Activated T-helper 17 cell treated with anti-CD3 and anti-CD28 coated beads, Interleukin-2, amount 50 U/mL, for 72 hours (primary cell): ENCODE results near the gene LMX1B. TPM values are rescaled to one million over a fixed set of nuclear protein-coding genes. Genes with fewer than 3 reads are reported as not detected.

Experiments
- ATAC-seq: fragments of 150-1000 bp; cut with Tn5 transposase; replicated peaks from 2 replicates; pipeline ENCODE4 v1.10.0; 2021; ENCODE audit warnings: mild to moderate bottlenecking, moderate library complexity
- H3K27ac Mint-ChIP-seq: one replicate; pipeline ENCODE4 v1.8.0; 2022; ENCODE audit warnings: mixed read lengths
- H3K27me3 Mint-ChIP-seq: one replicate; pipeline ENCODE4 v1.8.0; 2022; ENCODE audit warnings: mixed read lengths
- H3K36me3 Mint-ChIP-seq: one replicate; pipeline ENCODE4 v1.8.0; 2022; ENCODE audit warnings: low read depth, mild to moderate bottlenecking, mixed read lengths
- H3K4me1 Mint-ChIP-seq: one replicate; pipeline ENCODE4 v1.8.0; 2022; ENCODE audit warnings: mixed read lengths
- H3K4me3 Mint-ChIP-seq: one replicate; pipeline ENCODE4 v1.8.0; 2022; ENCODE audit warnings: mild to moderate bottlenecking, mixed read lengths
- H3K9me3 Mint-ChIP-seq: one replicate; pipeline ENCODE4 v1.8.0; 2022; ENCODE audit warnings: mixed read lengths
- total RNA-seq, 2 donors: library from RNA; stranded (reverse); gene quantifications; one replicate each; pipeline ENCODE4 v1.2.3, GENCODE V29; 2022

The LMX1B gene
- total RNA-seq, 2 donors from 2014 or later = not detected

DNA sequence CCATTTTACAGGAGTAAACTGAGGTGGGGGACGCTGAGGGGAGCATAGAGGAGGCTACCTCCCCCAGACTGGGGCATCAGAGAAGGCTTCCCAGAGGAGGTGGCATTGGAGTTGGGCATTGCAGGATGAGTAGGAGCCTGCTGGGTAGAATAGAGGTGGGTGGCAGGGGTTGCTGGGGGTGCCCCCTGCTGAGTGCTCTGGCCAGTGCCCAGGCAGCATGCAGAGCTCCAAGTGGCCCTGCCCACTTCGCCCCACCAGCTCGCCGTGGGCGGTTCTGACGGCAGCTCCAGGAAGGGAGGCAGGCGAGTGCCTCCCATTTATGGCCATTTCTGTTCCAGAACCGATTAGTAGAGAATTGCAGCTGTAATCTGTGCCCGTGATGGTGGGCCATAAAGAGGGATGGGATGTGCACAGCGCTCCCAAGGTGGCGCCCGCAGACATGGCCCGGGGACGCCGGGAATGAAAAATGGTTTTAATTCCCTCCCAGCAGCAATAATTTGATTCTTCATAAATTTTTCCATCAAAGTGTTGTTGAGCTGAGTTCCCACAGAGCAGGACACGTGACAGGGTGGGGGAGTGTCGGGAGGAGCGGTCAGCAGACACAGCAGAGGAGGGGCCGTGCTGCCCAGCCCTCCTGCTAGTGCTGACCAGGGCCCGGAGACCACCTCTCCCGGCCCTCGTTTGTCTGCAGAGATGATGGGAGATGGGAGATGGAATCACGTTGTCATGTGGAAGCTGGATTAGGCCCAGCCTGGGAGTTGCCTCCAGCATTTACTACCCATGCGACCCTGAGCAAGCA lies 75.5 kb downstream of the LMX1B start:
- Mint-ChIP-seq H3K36me3 (no peaks in the 10 kb centered on the region), H3K27me3 (peaks cover 32% of the 10 kb centered on the region), H3K4me3 (no peak overlapping the region), H3K4me1 (no peaks in the 10 kb centered on the region), H3K9me3 (no peaks in the 10 kb centered on the region), H3K27ac (no peak overlapping the region)
- no peak for ATAC-seq

DNA sequence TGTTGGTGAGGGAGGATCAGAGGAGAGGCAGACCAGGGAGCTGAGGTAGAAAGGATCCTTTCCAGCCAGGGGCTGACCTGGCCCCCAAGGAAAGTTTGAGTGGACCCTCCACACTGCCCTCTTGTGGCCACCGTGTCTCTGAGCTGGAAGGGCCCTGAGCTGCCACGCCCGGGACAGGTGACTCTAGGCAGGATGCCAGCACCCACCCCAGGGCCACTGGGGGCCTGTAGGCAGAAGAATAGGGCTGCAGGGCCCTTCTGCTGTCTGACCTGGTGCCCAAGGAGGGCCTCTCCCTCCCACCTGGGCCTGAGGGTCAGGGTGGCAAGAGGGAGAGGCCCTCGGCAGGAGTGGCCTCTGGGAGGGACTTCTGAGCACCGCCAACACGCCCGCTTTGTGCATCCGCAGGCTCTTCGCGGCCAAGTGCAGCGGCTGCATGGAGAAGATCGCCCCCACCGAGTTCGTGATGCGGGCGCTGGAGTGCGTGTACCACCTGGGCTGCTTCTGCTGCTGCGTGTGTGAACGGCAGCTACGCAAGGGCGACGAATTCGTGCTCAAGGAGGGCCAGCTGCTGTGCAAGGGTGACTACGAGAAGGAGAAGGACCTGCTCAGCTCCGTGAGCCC lies 76.8 kb downstream of the LMX1B start:
- H3K4me3 Mint-ChIP-seq = no peak overlapping the region
- peak; percentile 64 for ATAC-seq
- H3K4me1 Mint-ChIP-seq = no peaks in the 10 kb centered on the region
- H3K9me3 Mint-ChIP-seq = no peaks in the 10 kb centered on the region
- H3K36me3 Mint-ChIP-seq = no peaks in the 10 kb centered on the region
- H3K27me3 Mint-ChIP-seq = peaks cover 25% of the 10 kb centered on the region
- no peak overlapping the region for H3K27ac Mint-ChIP-seq

DNA sequence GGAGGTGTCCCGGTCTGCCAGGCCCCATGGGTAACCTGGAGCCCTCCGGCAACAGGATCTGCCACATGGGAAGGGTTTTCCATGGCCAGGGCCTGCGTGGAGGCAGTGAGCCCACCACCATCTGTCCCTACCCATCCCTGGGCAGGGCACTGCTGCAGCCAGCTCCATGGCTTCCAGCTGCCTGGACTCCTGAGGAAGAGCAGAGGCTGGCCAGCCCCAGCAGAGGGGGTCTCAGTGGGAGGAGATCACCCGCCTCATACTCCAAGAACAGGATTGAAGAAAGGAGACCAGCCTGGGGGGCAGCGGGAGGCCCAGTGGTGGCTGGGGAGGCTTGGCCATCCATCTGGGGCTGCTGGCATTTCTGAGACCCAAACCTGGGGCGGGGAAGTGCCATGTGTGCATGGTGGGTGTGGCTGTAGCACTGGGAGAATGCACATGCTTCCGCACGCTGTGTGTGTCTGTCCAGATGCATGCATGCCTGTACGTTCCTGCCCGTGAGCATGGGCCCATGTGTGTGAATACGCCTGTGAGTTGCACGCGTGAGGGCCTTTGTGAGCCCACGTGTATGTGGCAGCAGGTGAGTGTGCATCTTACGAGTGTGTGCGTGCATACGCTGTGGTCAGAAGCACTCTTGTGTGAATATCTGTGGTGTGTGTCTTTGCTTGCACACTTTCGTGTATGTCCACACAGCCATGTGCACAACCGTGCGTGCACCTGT lies 78.5 kb downstream of the LMX1B start:
- Mint-ChIP-seq H3K4me3 (no peak overlapping the region), H3K27me3 (peaks cover 20% of the 10 kb centered on the region), H3K36me3 (no peaks in the 10 kb centered on the region), H3K9me3 (no peaks in the 10 kb centered on the region), H3K27ac (no peak overlapping the region), H3K4me1 (no peaks in the 10 kb centered on the region)
- ATAC-seq = no peak

DNA sequence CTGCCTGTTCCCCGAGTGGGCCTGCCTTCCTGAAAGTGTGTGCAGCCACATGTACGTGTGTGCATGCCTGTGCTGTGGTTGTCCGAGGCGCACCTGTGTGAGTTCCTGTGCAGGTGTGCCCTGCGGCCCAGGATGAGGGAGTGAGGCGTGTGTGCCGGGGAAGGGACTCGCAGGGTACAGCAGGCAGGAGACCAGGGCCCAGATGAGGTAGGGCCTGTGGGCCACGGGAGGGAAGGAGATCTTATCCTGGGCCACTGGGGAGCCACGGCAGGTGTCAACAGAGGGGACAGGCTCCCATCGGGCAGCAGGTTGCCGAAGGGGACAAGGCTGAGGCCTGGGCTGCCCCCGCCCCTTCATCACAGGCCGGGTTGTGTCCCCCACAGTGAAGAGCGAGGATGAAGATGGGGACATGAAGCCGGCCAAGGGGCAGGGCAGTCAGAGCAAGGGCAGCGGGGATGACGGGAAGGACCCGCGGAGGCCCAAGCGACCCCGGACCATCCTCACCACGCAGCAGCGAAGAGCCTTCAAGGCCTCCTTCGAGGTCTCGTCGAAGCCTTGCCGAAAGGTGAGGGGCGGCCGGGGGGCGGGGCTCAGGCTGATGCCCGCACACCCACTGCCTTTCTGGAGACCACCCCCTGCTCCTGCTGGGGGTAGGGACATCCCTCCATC lies 79.2 kb downstream of the LMX1B start:
- Mint-ChIP-seq H3K9me3 (no peaks in the 10 kb centered on the region), H3K27me3 (peaks cover 20% of the 10 kb centered on the region), H3K36me3 (no peaks in the 10 kb centered on the region), H3K4me1 (no peaks in the 10 kb centered on the region), H3K4me3 (no peak overlapping the region), H3K27ac (no peak overlapping the region)
- ATAC-seq = no peak

DNA sequence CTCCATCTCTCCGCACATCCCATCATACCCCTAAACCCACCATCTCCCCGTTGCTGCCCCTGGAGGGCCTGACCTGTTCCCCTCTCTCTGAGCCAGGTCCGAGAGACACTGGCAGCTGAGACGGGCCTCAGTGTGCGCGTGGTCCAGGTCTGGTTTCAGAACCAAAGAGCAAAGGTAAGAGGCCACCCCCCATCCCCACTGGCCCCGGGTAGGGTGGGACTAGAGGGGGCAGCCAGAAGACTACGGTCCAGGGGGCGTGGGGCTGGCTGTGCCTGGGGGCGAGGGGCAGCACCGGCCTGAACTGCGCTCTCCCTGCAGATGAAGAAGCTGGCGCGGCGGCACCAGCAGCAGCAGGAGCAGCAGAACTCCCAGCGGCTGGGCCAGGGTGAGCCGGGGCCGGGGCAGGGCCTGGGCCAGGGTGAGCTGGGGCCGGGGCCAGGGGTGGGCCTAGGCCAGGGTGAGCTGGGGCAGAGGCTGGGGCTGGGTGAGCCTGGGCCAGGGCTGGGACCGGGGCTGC lies 79.8 kb downstream of the LMX1B start:
- ATAC-seq = no peak
- Mint-ChIP-seq H3K4me1 (no peaks in the 10 kb centered on the region), H3K27me3 (peaks cover 20% of the 10 kb centered on the region), H3K4me3 (no peak overlapping the region), H3K36me3 (no peaks in the 10 kb centered on the region), H3K27ac (no peak overlapping the region), H3K9me3 (no peaks in the 10 kb centered on the region)

DNA sequence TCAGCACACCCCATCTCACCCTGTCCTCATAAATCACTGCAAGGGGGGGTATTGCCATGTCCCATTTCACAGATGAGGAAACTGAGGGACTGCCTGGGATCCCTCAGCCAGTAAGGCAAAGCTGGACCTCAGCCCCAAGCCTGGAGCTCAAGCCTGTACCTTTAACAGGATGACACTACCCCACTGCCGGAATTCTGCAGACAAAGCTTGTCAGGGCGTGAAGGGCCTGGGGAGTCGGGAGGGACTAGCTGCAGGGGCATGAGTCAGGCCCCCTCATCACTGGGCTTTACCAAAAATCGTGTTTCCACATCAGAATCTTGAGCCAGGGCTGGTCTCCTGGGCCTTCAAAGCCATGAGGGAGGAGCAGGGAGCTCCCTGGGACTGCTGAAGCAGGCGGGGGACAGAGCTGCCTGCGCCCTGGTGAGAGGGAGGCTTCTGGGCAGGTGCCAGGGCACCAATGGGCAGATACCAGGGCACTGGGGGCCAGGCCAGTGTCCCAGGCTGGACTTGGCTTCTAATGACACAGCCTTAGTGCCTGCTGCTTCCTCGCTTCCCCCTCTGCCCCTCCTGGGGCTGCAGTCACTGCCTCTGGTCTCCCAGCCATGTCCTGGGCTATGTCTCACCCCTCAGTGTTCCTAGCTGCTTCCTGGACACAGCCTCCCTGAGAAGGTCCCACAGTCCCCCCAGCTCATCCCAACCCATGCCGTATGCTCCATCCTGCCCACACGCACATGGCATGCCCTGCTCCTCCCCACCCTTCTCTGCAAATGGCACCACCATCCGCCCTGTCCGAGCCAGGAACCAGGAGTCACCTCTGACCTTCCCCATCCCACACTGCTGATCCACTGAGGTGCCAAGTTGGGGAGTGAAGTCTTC lies 80.7 kb downstream of the LMX1B start:
- H3K9me3 Mint-ChIP-seq = no peaks in the 10 kb centered on the region
- H3K27ac Mint-ChIP-seq = no peak overlapping the region
- no peaks in the 10 kb centered on the region for H3K36me3 Mint-ChIP-seq
- no peak for ATAC-seq
- peaks cover 17% of the 10 kb centered on the region for H3K27me3 Mint-ChIP-seq
- H3K4me3 Mint-ChIP-seq = no peak overlapping the region
- H3K4me1 Mint-ChIP-seq = no peaks in the 10 kb centered on the region

DNA sequence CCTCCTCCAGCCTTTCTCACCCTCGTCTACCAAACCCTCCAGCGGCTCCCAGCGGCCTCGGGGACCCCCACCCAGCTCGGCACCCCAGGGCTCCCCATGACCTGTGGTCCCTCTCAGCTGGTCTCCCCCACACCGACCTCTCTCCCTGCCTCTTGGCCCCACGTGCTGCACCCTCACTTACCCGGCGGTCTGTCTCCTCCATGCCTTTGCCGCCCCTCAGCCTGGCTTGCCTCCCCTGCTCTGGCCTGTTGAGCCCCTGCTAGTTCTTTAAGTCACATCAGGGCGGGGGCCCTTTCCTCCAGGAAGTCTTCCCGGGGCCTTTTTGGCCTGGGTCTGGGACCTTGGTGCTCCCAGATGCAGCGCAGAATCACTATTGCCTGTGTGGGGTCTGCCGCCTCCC lies 81.5 kb downstream of the LMX1B start:
- no peaks in the 10 kb centered on the region for H3K36me3 Mint-ChIP-seq
- no peak overlapping the region for H3K27ac Mint-ChIP-seq
- H3K27me3 Mint-ChIP-seq = peaks cover 17% of the 10 kb centered on the region

DNA sequence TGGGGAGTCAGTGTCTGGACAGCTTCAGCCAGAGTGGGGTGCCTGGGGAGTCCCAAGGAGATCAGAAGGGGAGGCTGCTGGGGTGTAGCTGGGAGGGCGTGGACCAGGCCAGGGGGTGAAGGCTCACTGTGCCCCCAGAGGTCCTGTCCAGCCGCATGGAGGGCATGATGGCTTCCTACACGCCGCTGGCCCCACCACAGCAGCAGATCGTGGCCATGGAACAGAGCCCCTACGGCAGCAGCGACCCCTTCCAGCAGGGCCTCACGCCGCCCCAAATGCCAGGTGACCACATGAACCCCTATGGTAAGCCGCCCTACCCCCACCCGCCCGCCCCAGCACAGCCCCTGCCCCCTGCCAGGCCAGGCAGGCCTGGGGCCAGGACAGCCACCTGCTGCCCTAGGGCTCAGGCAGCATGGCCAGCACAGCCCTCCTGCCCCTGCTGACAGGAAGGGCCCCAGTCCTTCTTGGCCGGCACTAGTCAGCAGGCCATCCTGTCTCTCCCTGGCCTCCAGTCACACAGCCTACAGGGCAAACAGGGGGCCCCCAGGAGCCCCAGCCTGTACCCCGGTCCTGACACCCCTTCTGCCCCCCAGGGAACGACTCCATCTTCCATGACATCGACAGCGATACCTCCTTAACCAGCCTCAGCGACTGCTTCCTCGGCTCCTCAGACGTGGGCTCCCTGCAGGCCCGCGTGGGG lies 82.1 kb downstream of the LMX1B start:
- no peaks in the 10 kb centered on the region for H3K9me3 Mint-ChIP-seq
- H3K4me1 Mint-ChIP-seq = no peaks in the 10 kb centered on the region

More for the DNA sequence above, 81.5 kb downstream of the LMX1B start:
- no peak for ATAC-seq
- Mint-ChIP-seq H3K4me3 (no peak overlapping the region), H3K9me3 (no peaks in the 10 kb centered on the region), H3K4me1 (no peaks in the 10 kb centered on the region)

DNA sequence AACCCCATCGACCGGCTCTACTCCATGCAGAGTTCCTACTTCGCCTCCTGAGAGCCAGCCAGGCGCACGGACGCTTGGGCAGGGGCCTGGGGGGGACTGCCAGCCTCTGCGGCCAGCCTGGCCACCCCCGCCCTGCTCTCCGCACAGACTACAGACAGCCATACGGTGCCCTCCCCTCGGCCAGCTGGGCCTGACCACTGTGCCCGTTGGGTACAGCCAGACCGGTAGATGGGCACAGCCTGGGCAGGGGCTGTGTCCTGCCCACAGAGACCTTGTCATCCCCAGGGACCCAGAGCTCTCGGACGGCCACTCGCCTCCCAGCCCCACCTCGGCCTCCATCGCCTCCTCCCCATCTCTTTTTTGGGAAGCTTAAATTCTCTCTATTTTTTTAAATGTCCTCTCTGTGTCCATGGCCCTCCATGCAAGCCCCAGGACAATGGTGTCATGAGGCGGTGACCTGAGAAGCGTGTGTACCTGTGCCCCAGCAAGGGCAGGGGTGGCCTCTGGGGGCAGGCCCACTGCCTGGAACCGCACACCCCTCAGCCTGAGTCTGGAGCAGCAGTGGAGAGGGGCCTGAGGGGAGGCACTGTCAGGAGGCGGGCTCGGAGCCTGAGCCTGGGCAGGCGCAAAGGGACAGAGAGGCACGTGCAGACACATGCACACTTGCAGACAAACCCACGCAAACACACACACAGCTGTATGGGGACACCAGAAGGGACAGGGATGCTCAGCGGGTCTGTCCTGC lies 82.8 kb downstream of the LMX1B start:
- no peak for ATAC-seq
- Mint-ChIP-seq H3K9me3 (no peaks in the 10 kb centered on the region), H3K27me3 (peaks cover 27% of the 10 kb centered on the region), H3K27ac (no peak overlapping the region), H3K4me3 (no peak overlapping the region), H3K36me3 (no peaks in the 10 kb centered on the region), H3K4me1 (peaks cover 5% of the 10 kb centered on the region)

More for the DNA sequence above, 82.1 kb downstream of the LMX1B start:
- no peak overlapping the region for H3K4me3 Mint-ChIP-seq
- H3K36me3 Mint-ChIP-seq = no peaks in the 10 kb centered on the region
- no peak for ATAC-seq
- no peak overlapping the region for H3K27ac Mint-ChIP-seq
- peaks cover 19% of the 10 kb centered on the region for H3K27me3 Mint-ChIP-seq

DNA sequence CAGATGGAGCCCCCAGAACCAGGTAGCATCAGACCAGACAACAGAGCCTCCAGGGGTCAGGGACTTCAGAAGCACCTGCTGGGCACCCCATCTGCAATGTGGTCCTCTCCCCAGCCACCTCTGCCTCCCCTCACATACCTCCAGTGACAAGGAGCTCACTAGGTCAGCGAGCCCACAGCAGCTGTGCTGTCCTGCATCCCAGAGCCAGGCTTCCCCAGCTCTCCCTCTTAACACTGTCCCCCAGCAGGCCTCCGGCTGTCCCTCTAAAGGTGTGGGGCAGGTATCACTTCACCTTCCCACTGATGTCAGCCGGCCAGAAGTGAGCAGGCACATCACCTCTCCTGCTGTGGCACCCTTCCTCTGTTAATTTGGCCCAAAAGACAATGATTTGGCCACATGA lies 83.6 kb downstream of the LMX1B start:
- peaks cover 32% of the 10 kb centered on the region for H3K27me3 Mint-ChIP-seq
- H3K9me3 Mint-ChIP-seq = no peaks in the 10 kb centered on the region
- H3K4me1 Mint-ChIP-seq = peaks cover 5% of the 10 kb centered on the region
- no peak overlapping the region for H3K4me3 Mint-ChIP-seq
- no peaks in the 10 kb centered on the region for H3K36me3 Mint-ChIP-seq
- ATAC-seq = no peak
- H3K27ac Mint-ChIP-seq = no peak overlapping the region

DNA sequence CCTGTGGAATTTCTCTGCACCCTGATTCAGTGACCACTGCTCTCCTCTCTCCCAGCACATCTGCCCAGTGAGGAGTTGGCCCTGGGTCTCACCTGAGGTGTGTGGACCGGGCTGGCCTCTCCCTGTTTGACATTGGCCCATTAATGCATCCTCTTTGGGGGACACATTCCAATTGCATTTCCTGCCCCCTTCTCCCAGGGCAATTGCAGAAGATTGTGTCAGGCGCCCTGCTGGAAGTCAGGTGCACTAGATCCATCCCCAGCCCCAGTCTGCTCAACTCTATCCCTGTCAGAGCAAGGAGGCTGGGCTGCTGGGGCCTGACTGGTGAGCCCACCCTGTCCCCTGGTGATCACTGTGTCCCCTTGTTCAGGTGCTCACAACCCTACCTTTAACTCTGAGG lies 84.5 kb downstream of the LMX1B start:
- Mint-ChIP-seq H3K27ac (no peak overlapping the region), H3K9me3 (no peaks in the 10 kb centered on the region), H3K4me3 (no peak overlapping the region), H3K4me1 (peaks cover 5% of the 10 kb centered on the region), H3K36me3 (no peaks in the 10 kb centered on the region), H3K27me3 (peaks cover 28% of the 10 kb centered on the region)
- ATAC-seq = no peak

DNA sequence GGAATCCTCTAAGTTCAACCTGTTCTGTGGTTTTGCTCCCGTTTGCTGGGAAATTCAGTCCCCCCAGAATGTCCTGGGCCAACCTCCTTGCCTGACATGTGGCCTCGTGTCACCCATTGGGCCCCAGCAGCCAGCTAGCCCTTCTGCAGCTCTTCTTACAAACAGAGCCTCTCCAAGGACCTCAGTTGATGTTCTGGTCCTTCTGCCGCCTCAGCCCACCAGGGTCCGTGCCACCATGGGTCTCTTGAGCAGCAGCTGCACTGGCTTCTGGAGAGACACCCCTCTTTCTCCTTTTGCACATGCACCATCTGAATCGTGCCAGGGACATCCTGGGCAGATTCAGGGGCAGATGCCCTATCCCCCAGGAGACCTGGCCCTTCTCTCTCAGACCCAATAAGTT lies 85.0 kb downstream of the LMX1B start:
- H3K4me3 Mint-ChIP-seq = no peak overlapping the region
- peaks cover 28% of the 10 kb centered on the region for H3K27me3 Mint-ChIP-seq
- no peaks in the 10 kb centered on the region for H3K9me3 Mint-ChIP-seq
- no peak overlapping the region for H3K27ac Mint-ChIP-seq
- H3K36me3 Mint-ChIP-seq = no peaks in the 10 kb centered on the region
- no peak for ATAC-seq
- H3K4me1 Mint-ChIP-seq = peaks cover 5% of the 10 kb centered on the region
